ENCODE results near the gene SPATA19.

DNA sequence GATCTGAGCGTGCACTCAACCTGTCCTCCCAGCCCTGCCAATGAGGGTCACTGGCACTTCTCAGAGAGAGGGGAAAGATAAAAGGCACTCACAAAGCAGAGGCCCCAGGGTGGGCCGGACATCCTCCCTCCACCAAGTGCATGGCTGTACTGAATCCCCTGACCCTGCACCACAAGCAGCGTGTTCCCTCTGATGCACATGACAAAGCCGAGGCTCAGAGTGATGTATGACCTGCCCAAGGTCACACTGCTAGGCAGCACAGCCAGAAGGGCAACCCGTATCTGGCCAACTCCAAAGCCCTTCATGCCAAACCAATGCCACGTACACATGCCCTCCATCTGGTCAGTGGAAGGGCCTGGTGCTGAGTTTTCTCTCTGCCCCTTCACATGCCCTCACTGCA is 22.1 kb downstream of the SPATA19 start:
- TF ChIP-seq POU2F2 (IDR thresholded peaks at IDR 0.05; ENCODE audit: low read depth, low read length) (no peak), POLR2AphosphoS5 (IDR thresholded peaks at IDR 0.05; ENCODE audit: low read depth, low read length) (no peak), POLR2A (IDR thresholded peaks at IDR 0.05; ENCODE audit: low read depth, low read length) (no peak)

Measured in GM12891 (cell line).